ENCODE data around the gene ARL4C.

DNA sequence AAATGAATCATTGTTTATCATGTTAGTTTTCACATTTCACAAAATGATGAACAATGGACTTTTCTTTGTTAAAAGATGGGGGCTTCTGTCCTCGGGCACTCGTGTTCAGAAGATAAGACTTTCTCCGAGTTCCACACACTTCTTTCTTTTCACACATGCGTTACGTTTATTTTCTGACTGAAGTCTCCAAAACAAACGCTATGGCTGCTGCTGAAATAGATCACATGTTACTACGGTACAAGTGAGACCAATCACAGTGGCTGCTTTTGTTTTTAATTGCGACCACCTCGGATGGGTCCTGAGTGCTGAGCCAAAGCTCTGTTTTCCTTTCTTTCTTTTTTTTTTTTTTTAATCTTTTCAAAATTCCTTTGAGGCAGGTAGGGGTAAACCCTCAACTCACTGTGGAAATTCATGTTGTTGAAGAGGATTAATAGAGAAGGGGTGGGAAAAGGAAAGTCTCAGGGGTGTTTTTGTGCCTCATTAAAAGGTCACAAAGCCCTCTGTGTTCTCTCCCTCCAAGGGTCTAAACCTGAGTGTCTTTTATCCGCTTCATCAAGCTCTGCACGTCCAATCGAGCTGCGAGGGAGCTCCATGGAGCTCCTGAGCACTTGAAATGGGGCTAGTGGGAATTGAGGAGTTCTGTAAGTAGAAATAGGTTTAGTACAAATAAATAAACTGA is 48.2 kb downstream of the ARL4C start:
- TF ChIP-seq EZH2 (IDR thresholded peaks at IDR 0.05; ENCODE audit: borderline replicate concordance, low read length): no peak
- TF ChIP-seq, protein P1, sequence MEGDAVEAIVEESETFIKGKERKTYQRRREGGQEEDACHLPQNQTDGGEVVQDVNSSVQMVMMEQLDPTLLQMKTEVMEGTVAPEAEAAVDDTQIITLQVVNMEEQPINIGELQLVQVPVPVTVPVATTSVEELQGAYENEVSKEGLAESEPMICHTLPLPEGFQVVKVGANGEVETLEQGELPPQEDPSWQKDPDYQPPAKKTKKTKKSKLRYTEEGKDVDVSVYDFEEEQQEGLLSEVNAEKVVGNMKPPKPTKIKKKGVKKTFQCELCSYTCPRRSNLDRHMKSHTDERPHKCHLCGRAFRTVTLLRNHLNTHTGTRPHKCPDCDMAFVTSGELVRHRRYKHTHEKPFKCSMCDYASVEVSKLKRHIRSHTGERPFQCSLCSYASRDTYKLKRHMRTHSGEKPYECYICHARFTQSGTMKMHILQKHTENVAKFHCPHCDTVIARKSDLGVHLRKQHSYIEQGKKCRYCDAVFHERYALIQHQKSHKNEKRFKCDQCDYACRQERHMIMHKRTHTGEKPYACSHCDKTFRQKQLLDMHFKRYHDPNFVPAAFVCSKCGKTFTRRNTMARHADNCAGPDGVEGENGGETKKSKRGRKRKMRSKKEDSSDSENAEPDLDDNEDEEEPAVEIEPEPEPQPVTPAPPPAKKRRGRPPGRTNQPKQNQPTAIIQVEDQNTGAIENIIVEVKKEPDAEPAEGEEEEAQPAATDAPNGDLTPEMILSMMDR (conservative IDR thresholded peaks at IDR 0.05 in 1 of 2, IDR thresholded peaks at IDR 0.05 in 1 of 2; ENCODE audit: extremely low read depth in 1 of 2, insufficient read depth in 1 of 2, low read depth in 1 of 2, low read length in 2 of 2): no peak

All from mammary epithelial cell (primary cell).